HG02588 (cell line): ENCODE measurements around the gene HAUS7.

Source experiments
- ATAC-seq: cut with Tn5 transposase; IDR thresholded peaks from one replicate; pipeline ENCODE4 v1.9.1; 2021; ENCODE audit warnings: mild to moderate bottlenecking, moderate library complexity; ENCODE audit not compliant: unreplicated experiment

The HAUS7 gene

GRCh38 chrX:153441981-153442380 is 28.4 kb downstream of the HAUS7 start:
- no peak for ATAC-seq

- no peak for ATAC-seq
Observed at GRCh38 chrX:153441296-153441695, 29.1 kb downstream of the HAUS7 start.

DNA sequence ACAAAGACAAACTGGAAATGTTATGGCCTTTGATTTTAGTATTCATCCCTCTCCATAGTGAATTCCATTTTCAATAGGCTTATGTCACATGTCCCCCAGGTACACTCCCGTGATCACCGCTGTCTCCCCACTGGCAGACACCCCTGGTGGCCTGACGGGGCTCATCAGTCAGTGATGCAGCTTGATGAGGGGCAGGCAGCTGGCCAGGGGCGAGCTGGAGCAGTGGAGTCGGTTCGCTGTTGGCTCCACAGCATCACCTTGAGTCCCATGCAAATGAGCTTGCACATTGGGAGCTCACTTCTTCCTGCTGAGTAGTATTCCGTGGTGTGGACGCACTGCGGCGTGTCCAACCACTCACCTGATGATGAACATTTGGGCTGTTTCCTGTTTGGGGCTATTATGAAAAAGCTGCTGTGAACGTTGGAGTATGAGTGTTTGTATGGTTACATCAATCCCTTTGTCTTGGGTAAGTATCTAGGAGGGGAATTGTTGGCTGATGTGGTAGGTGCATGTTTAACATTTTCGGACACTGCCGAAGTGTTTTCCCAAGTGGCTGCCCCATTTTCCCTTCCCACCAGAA is 29.7 kb downstream of the HAUS7 start:
- no peak for ATAC-seq

DNA sequence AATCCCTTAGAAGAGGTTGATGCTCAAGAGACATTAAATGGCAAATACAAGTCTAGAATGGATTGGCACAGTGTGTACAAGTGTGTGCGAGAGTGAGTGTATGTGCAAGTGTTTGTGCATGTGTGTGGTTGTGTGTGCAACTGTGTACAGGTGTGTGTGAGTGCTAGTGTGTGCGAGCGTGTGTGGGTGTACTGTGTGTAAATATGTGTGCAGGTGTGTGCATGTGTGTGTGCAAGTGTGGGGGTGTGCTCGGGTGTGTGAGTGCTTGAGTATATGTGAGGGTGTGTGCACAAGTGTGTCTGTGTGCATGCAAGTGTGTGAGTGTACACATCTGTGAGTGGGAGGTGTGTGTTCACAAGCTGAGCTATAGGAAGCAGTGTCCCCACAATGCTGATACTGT is 30.4 kb downstream of the HAUS7 start:
- no peak for ATAC-seq

- ATAC-seq = no peak
Observed at GRCh38 chrX:153438532-153438931, 31.8 kb downstream of the HAUS7 start.

- ATAC-seq = no peak
Observed at GRCh38 chrX:153435845-153436244, 34.5 kb downstream of the HAUS7 start.

DNA sequence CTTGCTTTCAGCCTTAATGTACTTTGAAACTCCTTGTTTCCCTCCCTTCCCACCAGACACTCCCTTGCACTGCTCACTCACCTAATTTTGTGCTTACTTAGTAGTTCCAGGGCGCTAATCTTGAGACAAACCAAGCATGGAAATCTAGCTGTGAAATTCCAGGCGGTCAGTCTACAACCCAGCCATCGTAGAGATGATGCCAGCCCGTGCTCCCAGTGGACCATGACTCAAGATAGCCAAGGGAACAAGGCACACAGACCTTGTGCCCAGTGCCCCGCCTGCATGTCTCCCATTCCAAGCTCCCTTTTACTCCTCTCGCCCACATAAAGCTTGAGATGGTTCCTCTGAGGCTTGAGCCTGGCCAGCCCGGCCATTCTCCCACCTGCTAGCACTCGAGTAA is 35.6 kb downstream of the HAUS7 start:
- no peak for ATAC-seq

DNA sequence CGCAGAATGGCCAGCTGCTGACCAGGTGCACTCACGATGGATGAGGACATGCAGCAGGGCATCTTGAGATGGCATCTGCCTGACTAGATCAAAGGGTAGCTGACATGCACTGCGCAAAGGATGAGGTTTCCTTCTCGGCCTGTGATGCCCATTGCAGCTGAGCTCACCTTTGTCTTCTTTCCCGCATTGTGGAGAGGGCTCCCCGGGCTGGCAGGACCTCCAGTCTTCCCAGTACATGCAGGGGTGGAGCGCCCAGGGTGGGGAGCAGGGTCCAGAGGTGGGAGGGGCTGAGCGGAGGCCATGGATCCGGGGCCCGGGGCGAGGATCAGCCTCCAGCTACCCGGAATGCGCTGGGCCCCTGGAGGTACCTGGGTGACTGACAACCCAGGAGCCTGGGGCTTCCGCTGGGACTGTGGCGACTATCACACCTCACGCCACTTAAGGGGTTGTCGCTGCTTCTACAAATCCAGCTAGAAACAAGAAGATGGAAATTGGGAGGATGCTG is 36.5 kb downstream of the HAUS7 start:
- ATAC-seq = no peak

DNA sequence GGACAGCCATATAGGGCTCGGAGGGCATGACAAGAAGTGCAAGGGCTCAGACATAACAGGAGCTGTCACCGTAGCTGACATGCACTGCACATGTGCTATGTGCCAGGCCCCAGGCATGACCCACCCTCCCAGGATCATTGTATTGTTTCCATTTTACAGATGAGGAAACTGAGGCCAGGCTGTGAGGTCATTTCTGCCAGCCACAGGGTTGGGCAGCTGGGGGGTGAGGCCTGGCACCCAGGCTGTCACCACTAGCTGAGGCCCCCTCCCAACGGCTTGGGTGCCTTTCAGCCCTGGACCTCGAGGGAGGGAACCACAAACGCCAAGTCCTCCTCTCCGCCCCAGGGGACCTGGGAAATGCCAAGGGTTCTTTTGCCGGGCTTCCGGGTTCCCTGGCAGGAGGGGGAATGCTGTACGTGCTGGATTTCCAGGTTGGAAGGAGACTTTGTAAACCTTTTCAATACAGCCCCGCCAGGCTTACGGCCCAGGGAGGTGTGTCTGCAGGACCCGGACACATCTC is 37.2 kb downstream of the HAUS7 start:
- no peak for ATAC-seq

GRCh38 chrX:153430796-153431195 is 39.6 kb downstream of the HAUS7 start:
- no peak for ATAC-seq

GRCh38 chrX:153426204-153426603 is 44.2 kb downstream of the HAUS7 start:
- no peak for ATAC-seq

DNA sequence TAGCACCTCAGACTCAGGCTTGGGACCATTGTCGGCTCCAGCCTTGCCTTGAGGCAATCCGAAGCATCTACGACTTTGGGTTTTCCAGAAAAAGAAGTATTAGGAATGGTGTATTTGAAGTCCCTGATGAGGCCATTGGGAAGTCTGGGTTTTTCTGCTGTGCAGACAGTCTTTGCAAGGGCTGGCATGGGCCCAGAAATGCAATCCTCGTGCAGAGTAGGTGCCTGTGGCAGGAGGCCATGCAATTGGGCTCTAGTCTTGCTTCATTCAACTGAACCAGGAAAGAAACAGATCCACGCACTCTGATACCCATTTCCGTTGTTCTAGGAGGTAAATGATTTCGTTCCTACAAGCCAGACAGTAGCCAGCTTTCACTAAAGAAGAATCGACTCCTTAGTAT is 46.7 kb downstream of the HAUS7 start:
- ATAC-seq = no peak

GRCh38 chrX:153421856-153422255 is 48.5 kb downstream of the HAUS7 start:
- ATAC-seq = no peak

DNA sequence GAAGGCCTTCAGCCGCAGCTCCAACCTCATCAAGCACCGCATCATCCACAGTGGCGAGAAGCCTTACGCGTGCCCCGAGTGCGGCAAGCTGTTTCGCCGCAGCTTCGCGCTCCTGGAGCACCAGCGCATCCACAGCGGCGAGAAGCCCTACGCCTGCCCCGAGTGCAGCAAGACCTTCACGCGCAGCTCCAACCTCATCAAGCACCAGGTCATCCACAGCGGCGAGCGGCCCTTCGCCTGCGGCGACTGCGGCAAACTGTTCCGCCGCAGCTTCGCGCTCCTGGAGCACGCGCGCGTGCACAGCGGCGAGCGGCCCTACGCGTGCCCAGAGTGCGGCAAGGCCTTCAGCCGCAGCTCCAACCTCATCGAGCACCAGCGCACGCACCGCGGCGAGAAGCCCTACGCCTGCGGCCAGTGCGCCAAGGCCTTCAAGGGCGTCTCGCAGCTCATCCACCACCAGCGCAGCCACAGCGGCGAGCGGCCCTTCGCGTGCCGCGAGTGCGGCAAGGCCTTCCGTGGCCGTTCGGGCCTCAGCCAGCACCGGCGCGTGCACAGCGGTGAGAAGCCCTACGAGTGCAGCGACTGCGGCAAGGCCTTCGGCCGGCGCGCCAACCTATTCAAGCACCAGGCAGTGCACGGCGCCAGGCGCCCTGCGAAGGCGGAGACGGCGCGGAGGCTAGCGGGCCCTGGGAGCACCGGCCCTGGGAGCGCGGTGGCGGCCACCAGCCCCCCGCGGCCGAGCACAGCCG is 49.4 kb downstream of the HAUS7 start:
- ATAC-seq = no peak

DNA sequence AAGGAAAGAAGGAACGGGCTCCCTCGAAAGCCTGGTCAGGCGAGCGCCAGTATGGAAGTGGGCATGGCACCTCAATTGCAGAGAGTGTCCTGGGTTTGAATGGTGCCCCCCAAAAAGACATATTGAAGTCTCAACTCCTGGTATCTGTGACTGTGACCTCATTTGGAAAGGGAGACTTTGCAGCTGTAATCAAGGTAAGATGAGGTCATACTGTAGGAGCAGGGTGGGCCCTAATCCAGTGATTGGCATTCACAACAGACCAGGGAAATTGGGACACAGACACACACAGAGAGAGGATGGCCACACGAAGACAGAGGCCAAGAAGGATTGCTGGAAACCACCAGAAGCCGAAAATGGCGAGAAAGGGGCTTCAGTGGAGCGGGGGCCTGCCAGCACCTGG is 52.7 kb downstream of the HAUS7 start:
- no peak for ATAC-seq

- ATAC-seq = no peak
Observed at GRCh38 chrX:153416781-153417450, 53.5 kb downstream of the HAUS7 start.

GRCh38 chrX:153414856-153415510 is 55.4 kb downstream of the HAUS7 start:
- no peak for ATAC-seq

DNA sequence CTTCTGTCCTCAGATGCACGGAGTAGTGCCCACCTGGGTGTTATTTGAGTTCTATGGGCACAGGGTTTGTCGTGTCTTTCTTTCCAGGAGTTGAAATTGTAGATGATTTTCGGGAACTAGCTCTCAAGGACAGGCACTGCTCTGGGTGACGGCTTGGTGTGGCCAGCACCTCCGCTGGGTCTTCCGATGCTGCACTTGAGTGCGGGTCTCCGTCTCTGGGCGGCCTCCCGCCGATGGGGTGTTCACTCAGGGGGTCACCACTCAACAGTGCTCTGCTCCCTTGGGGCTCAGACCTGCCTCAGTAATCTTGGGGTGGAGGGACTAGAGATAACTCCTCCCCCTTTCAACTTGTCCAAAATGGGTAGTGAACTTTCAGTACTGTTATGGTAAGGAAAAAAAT is 56.6 kb downstream of the HAUS7 start:
- ATAC-seq = no peak

DNA sequence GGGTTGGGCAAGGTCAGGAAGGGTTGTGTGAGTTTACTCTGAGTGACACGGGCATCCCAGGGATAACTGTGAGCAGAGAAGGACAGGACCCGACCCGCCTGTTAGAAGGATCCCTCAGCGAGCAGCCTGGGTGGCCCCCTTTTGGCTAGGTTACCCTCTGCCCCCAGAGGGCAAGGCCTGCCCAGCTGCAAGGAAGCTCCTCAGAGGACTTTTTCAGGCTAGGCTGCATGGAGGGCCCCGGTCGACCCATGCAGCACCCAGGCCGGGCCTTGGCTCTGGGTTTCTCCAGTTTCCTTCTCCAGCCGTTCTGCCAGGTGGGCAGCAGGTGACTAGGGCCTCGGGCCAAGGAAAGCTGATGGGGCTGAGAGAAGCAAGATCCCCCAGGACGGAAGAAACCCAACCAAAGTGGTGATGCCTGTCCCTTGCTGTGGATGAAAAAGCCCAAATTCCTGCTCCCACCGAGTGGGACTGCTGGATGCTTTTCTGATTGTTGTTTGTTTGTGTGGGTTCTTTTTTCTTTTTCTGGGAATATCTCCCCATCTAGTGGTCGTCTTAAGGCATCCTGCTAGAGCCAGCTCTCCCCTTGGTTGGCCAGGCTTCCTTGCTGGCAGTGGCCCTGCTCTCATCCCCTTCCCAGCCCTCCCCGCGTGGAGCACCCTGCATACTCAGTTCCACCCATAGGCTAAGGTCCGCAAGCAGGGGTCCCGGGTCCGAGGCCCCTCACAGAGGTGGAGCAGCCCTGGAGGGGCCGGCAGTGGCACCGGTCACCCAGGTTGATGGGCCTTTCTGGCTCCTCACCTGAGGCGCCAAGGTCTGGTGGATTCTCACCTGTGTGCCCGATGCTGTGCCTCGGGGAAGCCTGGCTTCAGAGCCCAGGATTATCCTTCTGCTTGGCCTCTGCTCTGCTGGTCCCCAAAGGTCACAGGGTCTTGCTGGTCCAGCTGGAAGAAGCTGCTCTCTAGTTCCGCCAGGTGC is 57.3 kb downstream of the HAUS7 start:
- no peak for ATAC-seq

- no peak for ATAC-seq
Observed at GRCh38 chrX:153411988-153412574, 58.3 kb downstream of the HAUS7 start.
